HG03354 (cell line): ENCODE data around the gene CFH.
A peak's percentile ranks its signal among the peaks of the same experiment; 100 is the strongest.
"Not testable (repeated sequence)": the region's sequence is repeated elsewhere in the genome, so short reads cannot be mapped to it uniquely, and the experiment has no call there.

ENCODE experiments used
- ATAC-seq: cut with Tn5 transposase; IDR thresholded peaks from one replicate; pipeline ENCODE4 v1.9.1; 2021; ENCODE audit warnings: mild to moderate bottlenecking; ENCODE audit not compliant: unreplicated experiment, poor library complexity, severe bottlenecking

Gene CFH

DNA sequence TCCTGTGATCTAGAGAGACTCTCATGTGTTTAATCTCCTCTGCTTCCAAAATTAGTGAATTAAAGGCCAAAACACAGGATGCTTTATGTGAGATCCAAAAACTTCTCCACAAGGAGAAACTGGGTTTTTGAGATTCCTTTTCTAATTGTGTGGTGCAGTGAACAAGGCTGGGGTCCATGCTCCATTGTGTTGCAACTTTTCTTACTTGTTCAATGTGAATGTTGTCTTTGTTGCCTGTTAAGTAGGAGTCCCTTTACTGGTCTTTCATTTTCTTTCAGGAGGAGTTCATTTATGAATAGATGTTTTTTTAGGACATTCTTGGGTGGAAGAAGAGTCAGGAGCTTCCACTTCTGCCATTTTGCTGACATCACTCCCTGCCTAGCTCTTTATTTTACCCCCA lies 82.2 kb downstream of the CFH start:
- ATAC-seq, result no peak

DNA sequence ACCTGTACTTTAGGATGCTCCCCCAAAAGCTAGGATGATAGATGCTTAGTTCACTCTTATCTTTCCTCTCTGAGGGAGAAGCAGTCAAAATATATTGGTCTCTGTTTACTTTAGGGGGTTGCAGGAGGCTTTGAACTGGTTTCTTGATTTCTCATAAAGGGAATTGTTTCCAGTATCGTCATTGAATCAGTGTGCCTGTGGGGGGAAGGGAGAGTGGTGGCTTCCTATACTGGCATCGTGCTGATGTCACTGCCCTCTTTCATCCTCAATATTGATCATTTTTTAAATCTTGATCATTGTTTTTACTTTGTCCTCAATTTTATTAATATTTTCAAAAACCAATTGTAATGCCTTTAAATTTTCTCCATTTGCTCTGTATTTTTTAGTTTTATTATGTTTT lies 82.6 kb downstream of the CFH start:
- no peak for ATAC-seq

GRCh38 chr1:196738730-196739129 lies 86.9 kb downstream of the CFH start:
- ATAC-seq, result no peak

GRCh38 chr1:196743244-196743643 lies 91.4 kb downstream of the CFH start:
- peak; percentile 84 for ATAC-seq

GRCh38 chr1:196765019-196765740 lies 113.3 kb downstream of the CFH start:
- not testable (repeated sequence) for ATAC-seq

- ATAC-seq, result not testable (repeated sequence)
These were observed 118.0 kb downstream of the CFH start for GRCh38 chr1:196769823-196770222.

DNA sequence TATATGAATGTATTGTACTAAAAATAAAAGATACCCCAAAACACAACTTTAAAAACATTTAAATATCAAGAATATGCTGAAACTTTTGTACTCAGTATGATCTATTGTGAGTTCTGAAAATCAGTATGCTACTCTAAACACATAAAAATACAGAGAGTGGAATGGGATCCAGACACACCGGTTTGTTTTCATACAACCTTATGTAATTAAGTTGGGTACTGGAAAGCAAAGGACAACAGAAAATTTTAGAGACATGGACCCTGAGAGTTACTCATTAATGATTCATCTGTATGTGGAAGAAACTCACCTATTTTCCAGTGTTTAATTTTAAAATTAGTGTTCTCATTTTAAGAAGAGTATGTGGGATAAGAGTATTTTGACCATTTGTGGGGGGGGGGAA lies 121.9 kb downstream of the CFH start:
- no peak for ATAC-seq

- no peak for ATAC-seq
These were observed 122.3 kb downstream of the CFH start for GRCh38 chr1:196774175-196774574.

DNA sequence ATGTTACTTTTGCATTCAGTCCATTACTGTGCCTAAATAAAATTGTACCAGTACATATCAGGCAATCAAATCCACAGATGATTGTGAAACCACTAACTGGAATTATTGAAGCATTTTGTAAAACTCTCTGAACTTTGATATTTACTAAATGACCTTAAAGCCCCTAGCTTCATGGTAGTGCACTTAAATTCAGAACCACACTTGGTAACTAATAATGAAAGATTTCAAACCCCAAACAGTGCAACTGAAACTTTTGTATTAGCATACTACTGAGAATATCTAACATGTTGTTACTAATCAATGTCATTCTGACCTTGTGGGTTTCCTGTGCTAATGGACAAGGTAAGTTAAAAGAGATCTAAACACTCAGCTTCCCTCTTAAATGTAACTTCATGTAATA lies 122.8 kb downstream of the CFH start, which contains the start of gene CFHR3:
TSS of gene CFHR3 (plus strand) at position 238 of the 400 bp plus-strand sequence. CDS start at position 285, 47 bp downstream.
- no peak for ATAC-seq

DNA sequence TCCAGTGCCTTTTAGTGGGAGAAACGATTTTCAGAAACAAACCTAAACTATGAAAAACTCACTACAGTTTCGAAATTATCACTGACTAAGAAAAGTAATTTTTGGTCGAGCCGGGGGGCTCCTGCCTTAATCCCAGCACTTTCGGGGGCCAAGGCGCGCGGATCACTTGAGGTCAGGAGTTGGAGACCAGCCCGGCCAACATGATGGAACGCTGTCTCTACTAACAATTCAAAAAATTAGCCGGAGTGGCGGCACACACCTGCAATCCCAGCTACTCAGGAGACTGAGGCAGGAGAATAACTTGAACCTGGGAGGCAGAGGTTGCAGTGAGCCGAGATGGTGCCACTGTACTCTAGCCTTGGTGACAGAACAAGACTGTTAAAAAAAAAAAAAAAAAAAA lies 125.8 kb downstream of the CFH start:
- ATAC-seq, result no peak

- no peak for ATAC-seq
These were observed 127.2 kb downstream of the CFH start for GRCh38 chr1:196779093-196779492.

- not testable (repeated sequence) for ATAC-seq
These were observed 139.4 kb downstream of the CFH start for GRCh38 chr1:196791252-196791651.

DNA sequence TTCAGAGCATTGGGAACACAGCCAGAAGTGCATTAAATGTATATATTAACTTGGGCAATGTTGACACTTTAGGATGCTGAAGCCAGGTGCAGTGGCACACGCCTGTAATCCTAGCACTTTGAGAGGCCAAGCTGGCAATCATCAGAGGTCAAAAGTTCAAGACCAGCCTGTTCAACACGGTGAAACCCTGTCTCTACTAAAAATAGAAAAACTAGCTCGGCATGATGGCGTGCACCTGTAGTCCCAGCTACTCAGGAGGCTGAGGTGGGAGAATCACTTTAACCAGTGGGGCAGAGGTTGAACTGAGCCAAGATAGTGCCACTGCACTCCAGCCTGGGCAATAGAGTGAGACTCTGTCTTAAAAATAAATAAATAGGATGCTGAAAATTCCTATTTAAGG lies 142.3 kb downstream of the CFH start:
- ATAC-seq, result not testable (repeated sequence)
